GM18870 (cell line): ENCODE data around the gene ANAPC16.
"Not testable (repeated sequence)": the region's sequence is repeated elsewhere in the genome, so short reads cannot be mapped to it uniquely, and the experiment has no call there.

ENCODE experiments used
- ATAC-seq: cut with Tn5 transposase; IDR thresholded peaks from one replicate; pipeline ENCODE4 v1.9.1; 2021; ENCODE audit warnings: moderate library complexity; ENCODE audit not compliant: unreplicated experiment

The ANAPC16 gene

GRCh38 chr10:72277340-72277995 lies 61.7 kb downstream of the ANAPC16 start:
- ATAC-seq, result no peak

GRCh38 chr10:72277996-72278667 lies 62.3 kb downstream of the ANAPC16 start:
- ATAC-seq, result no peak

- ATAC-seq, result no peak
These were observed 63.0 kb downstream of the ANAPC16 start for GRCh38 chr10:72278668-72279393.

- not testable (repeated sequence) for ATAC-seq
These were observed 63.8 kb downstream of the ANAPC16 start for GRCh38 chr10:72279587-72279986.

GRCh38 chr10:72283131-72283530 lies 67.3 kb downstream of the ANAPC16 start:
- no peak for ATAC-seq
